GM18499 (cell line): ENCODE measurements around the gene SAV1.

Source experiments
- ATAC-seq: cut with Tn5 transposase; IDR thresholded peaks from one replicate; pipeline ENCODE4 v1.9.1; 2021; ENCODE audit warnings: moderate number of reproducible peaks; ENCODE audit not compliant: insufficient read depth, unreplicated experiment

SAV1 gene

GRCh38 chr14:50612806-50613205 is 55.3 kb downstream of the SAV1 start:
- no peak for ATAC-seq

GRCh38 chr14:50610465-50610864 is 57.6 kb downstream of the SAV1 start:
- ATAC-seq = no peak

GRCh38 chr14:50608302-50608851 is 59.7 kb downstream of the SAV1 start:
- no peak for ATAC-seq

GRCh38 chr14:50607761-50608160 is 60.3 kb downstream of the SAV1 start:
- no peak for ATAC-seq

GRCh38 chr14:50607181-50607580 is 60.9 kb downstream of the SAV1 start:
- ATAC-seq = no peak

- no peak for ATAC-seq
Observed at GRCh38 chr14:50606468-50606867, 61.6 kb downstream of the SAV1 start.

- ATAC-seq = no peak
Observed at GRCh38 chr14:50605766-50606165, 62.3 kb downstream of the SAV1 start.

- no peak for ATAC-seq
Observed at GRCh38 chr14:50603565-50603964, 64.5 kb downstream of the SAV1 start.

GRCh38 chr14:50602035-50602434 is 66.1 kb downstream of the SAV1 start:
- ATAC-seq = no peak

- ATAC-seq = no peak
Observed at GRCh38 chr14:50601394-50601793, 66.7 kb downstream of the SAV1 start.

GRCh38 chr14:50600849-50601248 is 67.3 kb downstream of the SAV1 start:
- no peak for ATAC-seq

- ATAC-seq = no peak
Observed at GRCh38 chr14:50599700-50600444, 68.2 kb downstream of the SAV1 start.

- no peak for ATAC-seq
Observed at GRCh38 chr14:50598765-50599164, 69.3 kb downstream of the SAV1 start.

- ATAC-seq = no peak
Observed at GRCh38 chr14:50594577-50595316, 73.4 kb downstream of the SAV1 start.

- ATAC-seq = no peak
Observed at GRCh38 chr14:50590464-50590863, 77.6 kb downstream of the SAV1 start.
